SK-N-SH (cell line): ENCODE measurements around the gene B3GALT6. TPM values are rescaled to one million over a fixed set of nuclear protein-coding genes. Genes with fewer than 3 reads are reported as not detected.
A peak's percentile ranks its signal among the peaks of the same experiment; 100 is the strongest.

ENCODE experiments used
- CTCF ChIA-PET: fragments of 300-600, 350-600 bp; formaldehyde crosslinking; extraction: SDS; loops from one replicate; lab custom pipeline; 2021; lab: Yijun Ruan, JAX
- POLR2A ChIA-PET: fragments of 350-600 bp; sonication (Branson Sonifier 250); formaldehyde crosslinking; extraction: SDS; loops from one replicate; lab custom pipeline; 2020; ENCODE audit warnings: antibody characterized with exemption, inconsistent platforms; lab: Yijun Ruan, JAX
- DNase-seq: peaks from one replicate; pipeline ENCODE4 v3.0.0; 2012
- H2AFZ ChIP-seq: fragments of 200-600 bp; sonication (generic); 2 replicates; pipeline ENCODE4 v1.8.1; 2016; ENCODE audit warnings: antibody characterized with exemption, mild to moderate bottlenecking, low read depth
- H3F3A ChIP-seq: fragments of 200-600 bp; sonication (generic); replicated peaks from 2 replicates; pipeline ENCODE3; 2016; ENCODE audit warnings: antibody characterized with exemption, mild to moderate bottlenecking; ENCODE audit not compliant: insufficient read depth
- H3K27ac ChIP-seq, 2 experiments: fragments of 200-500 bp in 1 of 2; fragments of 200-600 bp in 1 of 2; sonication (Bioruptor generic) in 1 of 2; sonication (generic), shearing (Covaris generic) in 1 of 2; 2 replicates each; pipeline versions ENCODE4 v1.5.1 to v1.6.1; 2014 to 2016; ENCODE audit warnings: low read depth in 2 of 2, inconsistent platforms in 1 of 2, low read length in 1 of 2, mild to moderate bottlenecking in 1 of 2, mixed read lengths in 1 of 2
- H3K27me3 ChIP-seq: fragments of 200-600 bp; sonication (generic), shearing (Covaris generic); 2 replicates; pipeline ENCODE4 v1.6.1; 2016; ENCODE audit warnings: mixed run types; ENCODE audit not compliant: insufficient read depth
- H3K36me3 ChIP-seq, 2 experiments: fragments of 200-500 bp in 1 of 2; fragments of 200-600 bp in 1 of 2; sonication (Bioruptor generic) in 1 of 2; sonication (generic) in 1 of 2; replicated peaks in 1 of 2; 2 replicates each; pipeline versions ENCODE3 to v1.5.1; 2014 to 2016; ENCODE audit warnings: low read length in 1 of 2, mild to moderate bottlenecking in 1 of 2; ENCODE audit not compliant: insufficient read depth in 2 of 2, control insufficient read depth in 1 of 2
- H3K4me1 ChIP-seq, 2 experiments: fragments of 200-500 bp in 1 of 2; fragments of 200-600 bp in 1 of 2; sonication (Bioruptor generic) in 1 of 2; sonication (generic), shearing (Covaris generic) in 1 of 2; 2 replicates each; pipeline versions ENCODE4 v1.5.1 to v1.6.1; 2014 to 2016; ENCODE audit warnings: low read depth in 1 of 2, low read length in 1 of 2, mixed run types in 1 of 2; ENCODE audit not compliant: insufficient read depth in 2 of 2, control insufficient read depth in 1 of 2
- H3K4me2 ChIP-seq: fragments of 200-600 bp; sonication (generic), shearing (Covaris generic); 2 replicates; pipeline ENCODE4 v1.6.1; 2017; ENCODE audit warnings: mixed run types
- H3K4me3 ChIP-seq, 2 experiments: fragments of 200-500 bp in 1 of 2; fragments of 200-600 bp in 1 of 2; sonication (Bioruptor generic) in 1 of 2; sonication (generic), shearing (Covaris generic) in 1 of 2; 2 replicates each; pipeline versions ENCODE4 v1.5.1 to v1.8.1; 2014 to 2016; ENCODE audit warnings: low read depth in 2 of 2, inconsistent platforms in 1 of 2, low read length in 1 of 2, mild to moderate bottlenecking in 1 of 2, mixed read lengths in 1 of 2, moderate library complexity in 1 of 2
- H3K79me2 ChIP-seq: fragments of 200-600 bp; sonication (generic); 2 replicates; pipeline ENCODE4 v1.8.1; 2017; ENCODE audit warnings: mild to moderate bottlenecking; ENCODE audit not compliant: insufficient read depth
- H3K9ac ChIP-seq: fragments of 200-600 bp; sonication (generic); 2 replicates; pipeline ENCODE4 v1.6.1; 2017; ENCODE audit warnings: mixed run types
- H3K9me2 ChIP-seq: fragments of 200-600 bp; sonication (generic); 2 replicates; pipeline ENCODE4 v1.6.1; 2017; ENCODE audit warnings: mixed run types
- H3K9me3 ChIP-seq: fragments of 200-600 bp; sonication (generic); 2 replicates; pipeline ENCODE4 v1.6.1; 2017; ENCODE audit warnings: mixed run types, mild to moderate bottlenecking, moderate library complexity
- H4K20me1 ChIP-seq: fragments of 200-600 bp; sonication (generic); 2 replicates; pipeline ENCODE4 v1.6.1; 2017; ENCODE audit warnings: mild to moderate bottlenecking, mixed run types; ENCODE audit not compliant: insufficient read depth
- CHD2 ChIP-seq: fragments of 150-350 bp; IDR thresholded peaks from 2 replicates; pipeline ENCODE4 v1.6.1; 2018; ENCODE audit warnings: low read length; ENCODE audit not compliant: partially characterized antibody
- EP300 ChIP-seq, 2 experiments: IDR thresholded peaks; 2 replicates each; pipeline versions ENCODE4 v1.4.0 to v1.6.1; 2012; ENCODE audit warnings: borderline replicate concordance in 1 of 2, low read depth in 1 of 2, low read length in 1 of 2
- EZH2phosphoT487 ChIP-seq: fragments of 200-600 bp; sonication (generic); IDR thresholded peaks from 2 replicates; pipeline ENCODE4 v1.6.1; 2017; ENCODE audit warnings: low read depth, mixed run types, mild to moderate bottlenecking, antibody characterized with exemption, moderate library complexity, borderline replicate concordance
- MAX ChIP-seq: IDR thresholded peaks from 2 replicates; pipeline ENCODE4 v1.4.0; 2012; ENCODE audit warnings: low read depth
- MEF2A ChIP-seq: IDR thresholded peaks from 2 replicates; pipeline ENCODE4 v1.4.0; 2012; ENCODE audit warnings: low read depth, borderline replicate concordance
- RAD21 ChIP-seq: IDR thresholded peaks from 2 replicates; pipeline ENCODE4 v1.6.1; 2012; ENCODE audit warnings: mild to moderate bottlenecking, low read length
- YY1 ChIP-seq: IDR thresholded peaks from 2 replicates; pipeline ENCODE4 v1.4.0; 2012; ENCODE audit warnings: low read depth, mild to moderate bottlenecking
- WGBS: methylation state at CpG from one replicate; pipeline ENCODE4 v1.1.6; 2017; ENCODE audit warnings: low lambda C conversion rate; 5-methylcytosine and 5-hydroxymethylcytosine counted together
- polyA plus RNA-seq, 3 experiments: library from polyadenylated mRNA; depleted of rRNA; stranded (reverse); fragments of >200 nt; gene quantifications; 2 replicates each; pipeline ENCODE4 v1.2.3, GENCODE V29; 2012
- TF ChIP-seq, protein P1 (sequence below): IDR thresholded peaks from 2 replicates; pipeline ENCODE4 v1.4.0; 2012; ENCODE audit warnings: low read depth, borderline replicate concordance
- TF ChIP-seq, protein P2 (sequence below): IDR thresholded peaks from 2 replicates; pipeline ENCODE4 v1.6.1; 2012; ENCODE audit warnings: mild to moderate bottlenecking, low read depth, low read length, moderate library complexity
- TF ChIP-seq, protein P3 (sequence below): IDR thresholded peaks from 2 replicates; pipeline ENCODE4 v1.4.0; 2012; ENCODE audit warnings: low read depth, borderline replicate concordance

The B3GALT6 gene
- polyA plus RNA-seq, 1 of the 3 experiments (the other 2 are of a cell fraction): 38.8 TPM

DNA sequence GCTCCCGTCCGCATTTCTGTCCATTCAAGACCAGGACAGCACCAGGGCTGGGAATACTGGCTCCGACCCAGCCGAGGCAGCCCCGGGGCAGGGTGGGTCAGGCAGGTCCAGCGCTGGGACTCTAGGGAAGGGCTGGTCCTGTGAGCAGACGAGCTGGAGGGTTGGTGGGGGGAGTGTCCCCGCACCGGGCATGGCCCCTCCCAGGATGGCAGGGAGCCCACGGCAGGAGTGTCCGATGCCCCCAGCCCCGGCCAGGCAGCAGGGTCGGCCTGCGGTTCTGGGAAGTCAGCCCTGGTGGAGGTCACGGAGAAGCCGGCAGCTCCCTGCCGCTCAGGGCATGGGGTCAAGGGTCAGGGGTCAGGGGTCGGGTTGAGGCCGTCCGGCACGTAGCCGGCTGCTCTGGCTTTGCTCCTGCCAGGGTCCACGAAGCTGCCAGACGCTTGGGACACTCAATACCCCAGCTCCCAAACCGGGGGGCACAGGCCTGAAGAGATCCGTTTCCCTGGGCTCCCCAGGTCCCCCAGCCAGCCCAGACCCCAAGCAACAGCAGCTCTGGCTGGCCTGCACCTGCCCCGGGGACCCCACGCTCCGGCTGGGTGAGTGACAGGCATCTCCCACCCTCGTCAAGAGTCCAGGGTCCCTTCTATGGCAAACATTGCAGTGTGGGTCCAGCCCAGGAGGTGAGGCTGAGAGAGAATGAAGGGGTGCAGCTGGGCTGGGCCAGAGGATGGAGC lies 7.7 kb downstream of the B3GALT6 start:
- Histone ChIP-seq H3K9me2 (no peaks in the 10 kb centered on the region), H3K9me3 (no peaks in the 10 kb centered on the region), H3K4me3 (no peak overlapping the region), H3K9ac (no peak overlapping the region), H3F3A (no peaks in the 10 kb centered on the region), H3K4me2 (no peak overlapping the region), H3K27ac (no peak overlapping the region), H3K4me1 (peaks cover 0 to 18% of the 10 kb centered on the region in 2 experiments; a peak in 1 of 4 replicates), H3K36me3 (peaks cover 0 to 7% of the 10 kb centered on the region in 2 experiments), H3K79me2 (no peaks in the 10 kb centered on the region), H4K20me1 (no peaks in the 10 kb centered on the region), H2AFZ (no peak overlapping the region), H3K27me3 (no peaks in the 10 kb centered on the region)
- peak; percentile 63 for DNase-seq
- TF ChIP-seq EP300 (IDR thresholded peaks at IDR 0.05; ENCODE audit: borderline replicate concordance in 1 of 2, low read depth in 1 of 2, low read length in 1 of 2): no peak
- TF ChIP-seq MEF2A: no peak
- no peak for TF ChIP-seq YY1
- 5% methylated on average over 3 of the region's 30 CpGs for WGBS
- CTCF ChIA-PET: interaction anchor here (0.7 to 5.1 kb wide), 4 partner anchors 11 to 238 kb away, joined by 3 to 43 read pairs (median 8); no protein-coding TSS in a partner anchor
- POLR2A ChIA-PET: no interaction called here

- Histone ChIP-seq H3K9ac (no peak overlapping the region), H3K4me3 (no peak overlapping the region), H3K79me2 (no peaks in the 10 kb centered on the region), H3K4me1 (peaks cover 0 to 18% of the 10 kb centered on the region in 2 experiments; a peak in 1 of 4 replicates), H3F3A (no peaks in the 10 kb centered on the region), H3K9me2 (no peaks in the 10 kb centered on the region), H3K27me3 (no peaks in the 10 kb centered on the region), H3K27ac (no peak overlapping the region), H2AFZ (no peak overlapping the region), H3K36me3 (peaks cover 0 to 3% of the 10 kb centered on the region in 2 experiments), H3K9me3 (no peaks in the 10 kb centered on the region), H4K20me1 (no peaks in the 10 kb centered on the region), H3K4me2 (no peak overlapping the region)
- DNase-seq: no peak
- CTCF ChIA-PET: interaction anchor here (2.2 to 5.1 kb wide), 3 partner anchors 10 to 208 kb away, joined by 6 to 43 read pairs (median 12); no protein-coding TSS in a partner anchor
- WGBS: 61% methylated on average over 9 of the region's 11 CpGs
- TF ChIP-seq MAX: no peak
- TF ChIP-seq, protein P1, sequence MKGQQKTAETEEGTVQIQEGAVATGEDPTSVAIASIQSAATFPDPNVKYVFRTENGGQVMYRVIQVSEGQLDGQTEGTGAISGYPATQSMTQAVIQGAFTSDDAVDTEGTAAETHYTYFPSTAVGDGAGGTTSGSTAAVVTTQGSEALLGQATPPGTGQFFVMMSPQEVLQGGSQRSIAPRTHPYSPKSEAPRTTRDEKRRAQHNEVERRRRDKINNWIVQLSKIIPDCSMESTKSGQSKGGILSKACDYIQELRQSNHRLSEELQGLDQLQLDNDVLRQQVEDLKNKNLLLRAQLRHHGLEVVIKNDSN: no peak
- TF ChIP-seq, all 33 proteins: peak for 0
- POLR2A ChIA-PET: no interaction called here
Measured at GRCh38 chr1:1240348-1240732, 8.3 kb downstream of the B3GALT6 start.

GRCh38 chr1:1240822-1241587 lies 9.0 kb downstream of the B3GALT6 start:
- no peak overlapping the region for H3K4me3 ChIP-seq
- no peak for DNase-seq
- no peaks in the 10 kb centered on the region for H3K9me2 ChIP-seq
- H3K4me2 ChIP-seq: no peak overlapping the region
- no peaks in the 10 kb centered on the region for H3K9me3 ChIP-seq
- no peaks in the 10 kb centered on the region for H3K79me2 ChIP-seq
- H4K20me1 ChIP-seq: no peaks in the 10 kb centered on the region
- WGBS: 73% methylated on average over 10 of the region's 23 CpGs
- H3K4me1 ChIP-seq: peaks cover 0 to 18% of the 10 kb centered on the region in 2 experiments; a peak in 1 of 4 replicates
- no peak overlapping the region for H2AFZ ChIP-seq
- no peak overlapping the region for H3K9ac ChIP-seq
- ChIA-PET POLR2A (no interaction called here), CTCF (interaction anchor here (2.2 to 5.1 kb wide), 3 partner anchors 10 to 208 kb away, joined by 6 to 43 read pairs (median 12); no protein-coding TSS in a partner anchor)
- H3K27ac ChIP-seq: no peak overlapping the region
- H3K27me3 ChIP-seq: no peaks in the 10 kb centered on the region
- no peaks in the 10 kb centered on the region for H3F3A ChIP-seq
- no peaks in the 10 kb centered on the region for H3K36me3 ChIP-seq
- no peak for TF ChIP-seq RAD21
- TF ChIP-seq, protein P2, sequence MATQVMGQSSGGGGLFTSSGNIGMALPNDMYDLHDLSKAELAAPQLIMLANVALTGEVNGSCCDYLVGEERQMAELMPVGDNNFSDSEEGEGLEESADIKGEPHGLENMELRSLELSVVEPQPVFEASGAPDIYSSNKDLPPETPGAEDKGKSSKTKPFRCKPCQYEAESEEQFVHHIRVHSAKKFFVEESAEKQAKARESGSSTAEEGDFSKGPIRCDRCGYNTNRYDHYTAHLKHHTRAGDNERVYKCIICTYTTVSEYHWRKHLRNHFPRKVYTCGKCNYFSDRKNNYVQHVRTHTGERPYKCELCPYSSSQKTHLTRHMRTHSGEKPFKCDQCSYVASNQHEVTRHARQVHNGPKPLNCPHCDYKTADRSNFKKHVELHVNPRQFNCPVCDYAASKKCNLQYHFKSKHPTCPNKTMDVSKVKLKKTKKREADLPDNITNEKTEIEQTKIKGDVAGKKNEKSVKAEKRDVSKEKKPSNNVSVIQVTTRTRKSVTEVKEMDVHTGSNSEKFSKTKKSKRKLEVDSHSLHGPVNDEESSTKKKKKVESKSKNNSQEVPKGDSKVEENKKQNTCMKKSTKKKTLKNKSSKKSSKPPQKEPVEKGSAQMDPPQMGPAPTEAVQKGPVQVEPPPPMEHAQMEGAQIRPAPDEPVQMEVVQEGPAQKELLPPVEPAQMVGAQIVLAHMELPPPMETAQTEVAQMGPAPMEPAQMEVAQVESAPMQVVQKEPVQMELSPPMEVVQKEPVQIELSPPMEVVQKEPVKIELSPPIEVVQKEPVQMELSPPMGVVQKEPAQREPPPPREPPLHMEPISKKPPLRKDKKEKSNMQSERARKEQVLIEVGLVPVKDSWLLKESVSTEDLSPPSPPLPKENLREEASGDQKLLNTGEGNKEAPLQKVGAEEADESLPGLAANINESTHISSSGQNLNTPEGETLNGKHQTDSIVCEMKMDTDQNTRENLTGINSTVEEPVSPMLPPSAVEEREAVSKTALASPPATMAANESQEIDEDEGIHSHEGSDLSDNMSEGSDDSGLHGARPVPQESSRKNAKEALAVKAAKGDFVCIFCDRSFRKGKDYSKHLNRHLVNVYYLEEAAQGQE: no peak
- TF ChIP-seq EZH2phosphoT487: no peak
- TF ChIP-seq, protein P3, sequence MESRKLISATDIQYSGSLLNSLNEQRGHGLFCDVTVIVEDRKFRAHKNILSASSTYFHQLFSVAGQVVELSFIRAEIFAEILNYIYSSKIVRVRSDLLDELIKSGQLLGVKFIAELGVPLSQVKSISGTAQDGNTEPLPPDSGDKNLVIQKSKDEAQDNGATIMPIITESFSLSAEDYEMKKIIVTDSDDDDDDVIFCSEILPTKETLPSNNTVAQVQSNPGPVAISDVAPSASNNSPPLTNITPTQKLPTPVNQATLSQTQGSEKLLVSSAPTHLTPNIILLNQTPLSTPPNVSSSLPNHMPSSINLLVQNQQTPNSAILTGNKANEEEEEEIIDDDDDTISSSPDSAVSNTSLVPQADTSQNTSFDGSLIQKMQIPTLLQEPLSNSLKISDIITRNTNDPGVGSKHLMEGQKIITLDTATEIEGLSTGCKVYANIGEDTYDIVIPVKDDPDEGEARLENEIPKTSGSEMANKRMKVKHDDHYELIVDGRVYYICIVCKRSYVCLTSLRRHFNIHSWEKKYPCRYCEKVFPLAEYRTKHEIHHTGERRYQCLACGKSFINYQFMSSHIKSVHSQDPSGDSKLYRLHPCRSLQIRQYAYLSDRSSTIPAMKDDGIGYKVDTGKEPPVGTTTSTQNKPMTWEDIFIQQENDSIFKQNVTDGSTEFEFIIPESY: no peak
- no peak for TF ChIP-seq CHD2
